Umbilical cord (tissue), 2 donors: ENCODE results near the gene PAPOLB. TPM values are rescaled to one million over a fixed set of nuclear protein-coding genes. Genes with fewer than 3 reads are reported as not detected.

Experiments
- DNase-seq: peaks from one replicate; pipeline ENCODE4 v3.0.0-alpha.2; 2015; ENCODE audit warnings: low spot score
- total RNA-seq: library from RNA; depleted of rRNA; stranded (reverse); fragments of >200 nt; gene quantifications from one replicate; pipeline ENCODE4 v1.2.3, GENCODE V29; 2014; ENCODE audit warnings: low replicate concordance; ENCODE audit not compliant: insufficient read depth

PAPOLB gene
- total RNA-seq, 1 donor from 2014 or later = 1.9 TPM

GRCh38 chr7:4842319-4843064 lies 19.3 kb downstream of the PAPOLB start:
- DNase-seq = peak; percentile 19

- no peak for DNase-seq
Observed at GRCh38 chr7:4841836-4842235, 20.0 kb downstream of the PAPOLB start.

GRCh38 chr7:4841007-4841784 lies 20.6 kb downstream of the PAPOLB start:
- DNase-seq = no peak

DNA sequence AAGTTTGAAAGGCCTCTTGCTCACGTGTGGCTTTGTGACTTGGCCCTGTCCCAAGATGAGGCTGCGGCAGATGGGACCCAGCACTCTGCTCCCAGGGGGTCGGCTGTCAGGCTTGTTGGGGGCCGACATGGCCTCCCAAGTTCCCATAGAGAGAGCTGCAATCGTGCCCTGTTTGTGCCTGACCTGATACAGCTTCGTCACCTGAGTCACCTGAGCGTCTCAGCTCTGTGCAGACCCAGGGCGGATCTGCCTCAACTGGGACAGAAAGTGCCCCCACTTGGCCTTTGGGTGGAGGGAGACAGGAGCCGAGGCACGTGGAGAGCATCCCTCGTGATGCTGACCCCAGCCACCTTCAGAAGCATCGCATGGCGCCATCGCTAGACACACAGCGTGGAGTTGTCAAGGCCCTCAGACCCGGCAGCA lies 21.7 kb downstream of the PAPOLB start:
- no peak for DNase-seq

DNA sequence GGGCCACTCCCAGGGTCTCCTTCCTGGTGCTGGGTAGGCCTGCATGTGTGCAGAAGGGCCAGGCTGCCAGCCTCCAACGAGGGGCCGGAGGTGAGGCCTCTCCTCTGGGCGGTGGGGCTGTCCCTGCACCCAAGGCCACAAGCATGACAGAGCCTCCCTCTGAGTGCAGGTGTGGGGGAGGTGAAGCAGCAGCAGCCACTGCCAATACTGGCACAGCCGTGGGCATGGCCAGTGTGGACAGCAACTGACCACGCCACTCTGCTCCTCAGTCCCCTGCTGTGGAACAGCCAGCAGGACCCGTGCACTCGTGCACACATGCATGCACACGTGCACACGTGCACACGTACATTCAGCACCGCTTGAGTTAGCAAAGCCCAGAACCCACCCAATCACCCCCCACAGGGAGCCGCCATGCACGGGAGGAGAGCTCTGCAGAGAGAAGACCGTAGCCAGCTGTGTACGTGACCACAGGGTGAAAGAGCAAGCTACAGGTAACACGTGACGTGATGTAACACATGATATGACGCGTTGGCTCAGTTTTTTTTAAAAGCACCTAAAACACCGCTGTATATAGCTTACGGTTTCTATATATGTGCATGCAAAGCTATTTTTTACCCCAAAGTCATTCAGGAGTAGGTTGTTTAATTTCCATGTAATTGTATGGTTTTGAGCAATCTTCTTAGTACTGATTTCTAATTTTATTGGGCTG lies 23.1 kb downstream of the PAPOLB start:
- no peak for DNase-seq

GRCh38 chr7:4837803-4838625 lies 23.8 kb downstream of the PAPOLB start:
- no peak for DNase-seq

DNA sequence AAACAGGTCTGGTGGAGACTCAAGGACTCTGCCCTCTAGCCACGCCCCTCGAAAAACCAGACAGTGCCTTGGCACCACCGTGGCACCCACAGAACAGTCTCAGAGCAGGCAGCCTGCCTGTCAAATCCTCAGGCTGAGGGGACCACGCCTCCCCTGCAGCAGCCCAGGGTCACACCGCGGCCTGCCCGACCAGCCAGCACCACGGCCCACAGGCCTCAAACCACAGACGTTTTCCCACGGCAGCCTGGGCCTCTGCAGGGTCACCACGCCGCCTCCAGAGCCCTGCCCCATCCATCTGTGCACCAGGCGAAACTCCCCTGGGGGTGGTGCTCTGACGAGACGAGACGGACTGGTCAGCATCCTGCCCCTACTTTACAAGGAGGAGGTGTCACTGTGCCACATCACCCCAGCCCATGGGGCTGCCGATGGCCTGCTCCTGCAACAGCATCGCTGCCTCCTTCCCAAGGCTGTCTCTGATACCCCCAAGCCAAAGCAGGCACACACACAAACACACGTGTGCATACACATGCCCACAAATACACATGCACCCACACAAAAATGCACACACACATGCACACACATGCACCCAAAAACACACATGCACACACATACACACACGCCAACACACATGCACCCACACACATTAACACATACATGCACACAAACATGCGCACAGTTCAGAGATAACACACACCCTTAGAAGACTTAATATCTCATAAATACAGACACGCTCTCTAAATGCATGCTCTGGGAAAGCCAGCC lies 24.6 kb downstream of the PAPOLB start:
- DNase-seq = peak; percentile 36

DNA sequence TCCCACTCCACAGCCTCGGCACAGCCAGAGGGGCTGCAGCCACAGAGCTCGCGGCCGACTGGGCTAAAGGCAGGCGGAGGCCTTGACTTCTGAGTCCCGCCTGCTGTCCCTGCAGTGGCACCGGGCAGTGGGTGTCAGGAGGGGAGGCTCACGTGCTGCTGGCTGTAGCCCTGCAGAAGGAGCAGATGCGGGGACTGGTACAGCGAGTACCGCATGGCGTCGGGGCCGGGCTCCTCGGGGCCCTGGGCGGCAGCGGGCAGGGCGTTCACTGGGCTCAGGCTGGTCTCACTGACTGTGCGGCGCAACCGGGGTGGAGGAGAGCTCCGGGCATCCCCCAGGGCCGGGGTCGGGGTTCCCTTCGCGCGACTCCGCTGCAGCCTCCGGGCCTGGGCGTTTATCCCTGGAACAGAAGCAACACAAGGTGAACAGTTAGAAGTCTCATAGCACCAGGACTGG lies 25.6 kb downstream of the PAPOLB start:
- no peak for DNase-seq

GRCh38 chr7:4835398-4836205 lies 26.2 kb downstream of the PAPOLB start:
- no peak for DNase-seq

GRCh38 chr7:4834601-4835397 lies 27.0 kb downstream of the PAPOLB start:
- DNase-seq = no peak

- DNase-seq = no peak
Observed at GRCh38 chr7:4833691-4834600, 27.9 kb downstream of the PAPOLB start.

DNA sequence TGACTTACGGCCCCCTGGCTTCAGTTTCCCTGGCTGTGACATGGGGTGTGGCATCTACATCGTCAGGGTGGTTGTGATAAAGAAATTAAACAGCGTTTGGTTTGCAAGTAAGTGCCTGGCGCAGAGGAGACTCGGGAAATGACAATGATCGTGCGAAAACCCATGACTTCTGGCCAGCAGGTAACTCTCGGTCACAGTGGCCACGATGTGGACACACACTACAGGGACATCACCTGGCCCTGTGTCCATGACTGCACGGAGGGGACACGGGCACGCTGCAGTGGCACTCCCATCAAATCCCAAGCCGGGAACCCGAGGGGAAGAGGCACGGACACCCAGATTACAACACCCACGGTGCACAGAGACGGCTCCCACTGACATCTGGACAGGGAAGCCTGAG lies 28.7 kb downstream of the PAPOLB start:
- no peak for DNase-seq

DNA sequence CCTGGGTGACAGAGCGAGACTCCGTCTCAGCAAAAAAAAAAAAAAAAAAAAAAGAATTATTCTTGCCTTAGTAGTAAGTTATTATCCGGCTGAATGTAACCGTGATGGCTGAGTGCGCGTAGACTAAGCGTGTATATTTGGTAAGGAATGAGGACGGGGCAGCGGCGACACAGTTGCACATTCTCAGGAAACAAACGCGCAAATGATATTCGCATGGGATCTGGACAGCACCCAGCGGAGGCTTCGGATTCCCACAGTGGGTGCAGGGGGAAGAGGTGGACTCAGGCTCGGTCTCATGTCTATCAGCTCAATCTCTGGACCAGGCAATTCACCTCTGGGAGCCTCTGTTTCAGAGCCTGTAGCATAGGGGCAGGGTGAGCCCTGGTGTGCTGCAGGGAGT lies 29.1 kb downstream of the PAPOLB start:
- no peak for DNase-seq

- DNase-seq = no peak
Observed at GRCh38 chr7:4831723-4832495, 29.9 kb downstream of the PAPOLB start.

DNA sequence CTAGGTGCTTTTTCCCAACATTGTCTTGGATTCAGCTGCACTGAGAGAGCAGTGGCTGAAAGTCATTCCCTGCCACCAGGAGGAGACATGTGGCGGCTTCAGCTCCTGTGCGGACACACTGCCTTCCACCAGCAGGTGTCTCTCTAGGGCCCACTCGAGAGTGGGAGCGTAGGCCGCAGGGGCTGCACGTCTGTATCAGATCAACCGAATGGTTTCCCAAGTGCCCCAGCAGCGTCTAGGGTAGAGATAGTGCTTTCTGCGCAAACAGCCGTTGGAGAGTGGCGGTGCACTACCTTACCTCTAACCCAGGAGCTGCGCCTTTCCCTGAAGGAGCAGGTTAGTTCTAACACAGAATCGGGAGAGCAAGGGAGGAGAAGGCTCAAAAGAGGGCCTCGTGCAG lies 31.7 kb downstream of the PAPOLB start:
- DNase-seq = peak; percentile 83

DNA sequence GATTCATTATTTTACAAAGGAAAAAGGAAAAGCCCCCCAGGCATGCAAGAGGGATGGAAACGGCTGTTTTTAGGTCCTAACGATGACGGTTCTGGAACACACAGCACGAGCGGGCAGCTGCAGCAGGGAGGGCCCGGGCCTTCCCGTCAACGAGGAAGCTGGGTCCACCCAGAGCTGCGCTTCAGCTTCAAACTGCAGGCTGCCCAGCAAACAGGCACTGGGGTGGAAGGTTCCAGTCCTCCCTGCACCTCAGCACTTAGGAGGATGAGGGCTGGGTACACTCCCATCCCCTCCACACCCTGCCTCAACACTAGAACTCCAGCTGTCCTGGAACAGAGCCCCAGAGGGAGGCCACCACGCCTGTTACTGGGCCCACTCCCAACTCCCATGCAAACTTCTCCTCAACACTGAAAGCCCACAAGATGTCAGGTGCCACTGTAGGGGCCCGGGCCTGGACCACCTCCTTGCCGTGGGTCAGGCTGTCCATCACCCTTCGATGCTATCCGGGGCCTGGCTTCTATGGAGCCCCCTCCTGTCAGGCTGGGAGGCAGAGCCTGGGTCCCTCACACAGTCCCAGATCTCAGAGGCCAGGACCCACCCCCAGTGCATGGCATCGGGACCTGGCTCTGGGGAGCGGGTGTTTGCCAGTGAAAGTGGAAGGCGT lies 33.0 kb downstream of the PAPOLB start:
- DNase-seq = no peak

GRCh38 chr7:4825081-4825480 lies 36.7 kb downstream of the PAPOLB start:
- DNase-seq = no peak
